ENCODE results near the gene RANBP1. TPM values are rescaled to one million over a fixed set of nuclear protein-coding genes. Genes with fewer than 3 reads are reported as not detected.
"Not testable (repeated sequence)": the region's sequence is repeated elsewhere in the genome, so short reads cannot be mapped to it uniquely, and the experiment has no call there.

Gene RANBP1
- total RNA-seq, 1 donor from 2014 or later, result 142 TPM

- H3K27ac Mint-ChIP-seq (ENCODE audit: unreplicated experiment), result no peak overlapping the region
- no peaks in the 10 kb centered on the region for H3K36me3 Mint-ChIP-seq (ENCODE audit: low read depth, unreplicated experiment)
- TF ChIP-seq, protein P1, sequence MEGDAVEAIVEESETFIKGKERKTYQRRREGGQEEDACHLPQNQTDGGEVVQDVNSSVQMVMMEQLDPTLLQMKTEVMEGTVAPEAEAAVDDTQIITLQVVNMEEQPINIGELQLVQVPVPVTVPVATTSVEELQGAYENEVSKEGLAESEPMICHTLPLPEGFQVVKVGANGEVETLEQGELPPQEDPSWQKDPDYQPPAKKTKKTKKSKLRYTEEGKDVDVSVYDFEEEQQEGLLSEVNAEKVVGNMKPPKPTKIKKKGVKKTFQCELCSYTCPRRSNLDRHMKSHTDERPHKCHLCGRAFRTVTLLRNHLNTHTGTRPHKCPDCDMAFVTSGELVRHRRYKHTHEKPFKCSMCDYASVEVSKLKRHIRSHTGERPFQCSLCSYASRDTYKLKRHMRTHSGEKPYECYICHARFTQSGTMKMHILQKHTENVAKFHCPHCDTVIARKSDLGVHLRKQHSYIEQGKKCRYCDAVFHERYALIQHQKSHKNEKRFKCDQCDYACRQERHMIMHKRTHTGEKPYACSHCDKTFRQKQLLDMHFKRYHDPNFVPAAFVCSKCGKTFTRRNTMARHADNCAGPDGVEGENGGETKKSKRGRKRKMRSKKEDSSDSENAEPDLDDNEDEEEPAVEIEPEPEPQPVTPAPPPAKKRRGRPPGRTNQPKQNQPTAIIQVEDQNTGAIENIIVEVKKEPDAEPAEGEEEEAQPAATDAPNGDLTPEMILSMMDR (IDR thresholded peaks at IDR 0.05; ENCODE audit: unreplicated experiment), result no peak
- H3K4me1 Mint-ChIP-seq (ENCODE audit: unreplicated experiment), result no peaks in the 10 kb centered on the region
- H3K4me3 Mint-ChIP-seq (ENCODE audit: unreplicated experiment), result no peak overlapping the region
- H3K9me3 Mint-ChIP-seq (ENCODE audit: unreplicated experiment), result no peaks in the 10 kb centered on the region
- DNase-seq (ENCODE audit: low spot score), result no peak
- H3K27me3 Mint-ChIP-seq (ENCODE audit: unreplicated experiment), result peaks cover 4% of the 10 kb centered on the region
Observed at GRCh38 chr22:20158391-20159036, 42.6 kb downstream of the RANBP1 start.

DNA sequence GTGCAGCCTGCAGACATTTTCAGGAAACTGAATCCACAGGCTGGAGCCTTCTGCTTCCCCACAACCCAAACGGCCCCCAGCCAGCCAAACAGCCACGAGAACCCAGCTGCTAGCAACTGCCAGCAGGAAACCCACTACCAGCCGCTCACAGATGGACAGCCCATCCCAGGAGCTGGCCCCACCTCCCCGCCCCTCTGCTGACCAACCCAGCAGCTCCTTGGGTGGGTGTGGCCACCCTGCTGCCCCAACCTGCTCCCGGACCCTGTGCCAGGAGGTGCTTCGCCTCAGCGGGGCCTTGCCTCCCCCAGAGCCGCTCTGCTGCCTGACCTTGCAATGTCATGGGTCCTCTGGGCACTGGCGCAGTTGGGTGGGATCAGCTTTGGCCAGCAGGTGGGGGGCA lies 43.2 kb downstream of the RANBP1 start:
- no peak for DNase-seq (ENCODE audit: low spot score)
- TF ChIP-seq, protein P1 (IDR thresholded peaks at IDR 0.05; ENCODE audit: unreplicated experiment), result no peak
- Mint-ChIP-seq H3K4me3 (ENCODE audit: unreplicated experiment) (no peak overlapping the region), H3K36me3 (ENCODE audit: low read depth, unreplicated experiment) (peaks cover under 1% of the 10 kb centered on the region), H3K9me3 (ENCODE audit: unreplicated experiment) (no peaks in the 10 kb centered on the region), H3K4me1 (ENCODE audit: unreplicated experiment) (no peaks in the 10 kb centered on the region), H3K27me3 (ENCODE audit: unreplicated experiment) (peaks cover 2% of the 10 kb centered on the region), H3K27ac (ENCODE audit: unreplicated experiment) (no peak overlapping the region)

GRCh38 chr22:20159531-20159930 lies 43.6 kb downstream of the RANBP1 start:
- not testable (repeated sequence) for H3K9me3 Mint-ChIP-seq (ENCODE audit: unreplicated experiment); H3K36me3 Mint-ChIP-seq (ENCODE audit: low read depth, unreplicated experiment); H3K4me1 Mint-ChIP-seq (ENCODE audit: unreplicated experiment); H3K27ac Mint-ChIP-seq (ENCODE audit: unreplicated experiment); DNase-seq (ENCODE audit: low spot score); H3K27me3 Mint-ChIP-seq (ENCODE audit: unreplicated experiment); H3K4me3 Mint-ChIP-seq (ENCODE audit: unreplicated experiment)

DNA sequence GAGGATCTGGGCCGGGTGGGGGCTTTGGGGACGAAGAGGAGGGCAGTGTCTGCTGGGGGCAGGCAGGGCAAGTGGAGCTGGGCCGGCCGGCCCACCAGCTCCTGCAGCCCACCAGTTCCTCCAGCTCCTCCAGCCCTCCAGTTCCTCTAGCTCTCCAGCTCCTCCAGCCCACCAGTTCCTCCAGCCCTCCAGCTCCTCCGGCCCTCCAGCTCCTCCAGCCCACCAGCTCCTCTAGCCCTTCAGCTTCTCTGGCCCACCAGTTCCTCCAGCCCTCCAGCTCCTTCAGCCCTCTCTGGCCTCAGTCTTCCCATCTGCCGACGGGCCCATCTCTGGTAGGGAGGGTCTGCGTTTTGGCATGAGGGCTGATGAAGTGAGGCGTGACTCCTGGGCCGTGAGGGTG lies 44.1 kb downstream of the RANBP1 start:
- no peak for DNase-seq (ENCODE audit: low spot score)
- Mint-ChIP-seq H3K36me3 (ENCODE audit: low read depth, unreplicated experiment) (peaks cover 4% of the 10 kb centered on the region), H3K9me3 (ENCODE audit: unreplicated experiment) (no peaks in the 10 kb centered on the region), H3K27ac (ENCODE audit: unreplicated experiment) (no peak overlapping the region), H3K4me3 (ENCODE audit: unreplicated experiment) (no peak overlapping the region), H3K4me1 (ENCODE audit: unreplicated experiment) (no peaks in the 10 kb centered on the region), H3K27me3 (ENCODE audit: unreplicated experiment) (peaks cover 6% of the 10 kb centered on the region)
- TF ChIP-seq, protein P1 (IDR thresholded peaks at IDR 0.05; ENCODE audit: unreplicated experiment), result no peak

DNA sequence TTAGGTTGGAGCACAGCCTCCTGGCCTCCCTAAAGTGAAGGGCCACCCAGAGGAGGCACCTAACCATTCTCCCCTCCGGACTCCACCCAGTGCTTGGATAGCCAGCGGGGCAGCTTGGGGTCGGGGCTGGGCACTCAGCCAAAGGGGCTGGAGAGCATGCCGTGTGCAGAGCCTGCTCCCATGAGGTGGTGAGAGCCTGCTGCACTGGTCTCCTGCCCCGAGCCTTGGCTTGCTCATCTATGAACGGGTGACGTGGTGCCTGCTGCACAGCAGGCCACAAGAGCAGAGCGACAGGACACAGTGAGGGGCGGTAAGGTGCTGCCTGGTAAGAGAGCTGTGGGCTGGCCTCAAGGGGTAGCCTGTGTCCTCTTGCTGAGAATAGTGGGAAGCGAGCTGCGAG lies 49.0 kb downstream of the RANBP1 start:
- H3K4me3 Mint-ChIP-seq (ENCODE audit: unreplicated experiment), result no peak overlapping the region
- DNase-seq (ENCODE audit: low spot score), result no peak
- TF ChIP-seq, protein P1 (IDR thresholded peaks at IDR 0.05; ENCODE audit: unreplicated experiment), result no peak
- H3K27me3 Mint-ChIP-seq (ENCODE audit: unreplicated experiment), result peaks cover 5% of the 10 kb centered on the region
- H3K4me1 Mint-ChIP-seq (ENCODE audit: unreplicated experiment), result no peaks in the 10 kb centered on the region
- peaks cover 4% of the 10 kb centered on the region for H3K36me3 Mint-ChIP-seq (ENCODE audit: low read depth, unreplicated experiment)
- H3K9me3 Mint-ChIP-seq (ENCODE audit: unreplicated experiment), result no peaks in the 10 kb centered on the region
- no peak overlapping the region for H3K27ac Mint-ChIP-seq (ENCODE audit: unreplicated experiment)

All from endothelial cell (in vitro differentiated cells).